Activated CD4-positive, alpha-beta memory T cell treated with anti-CD3 and anti-CD28 coated beads, Interleukin-2, amount 10 ng/mL, durations not matched to agents 7 days and 5 days (primary cell): ENCODE results near the gene TRIP11. TPM values are rescaled to one million over a fixed set of nuclear protein-coding genes. Genes with fewer than 3 reads are reported as not detected.
"Not testable (repeated sequence)": the region's sequence is repeated elsewhere in the genome, so short reads cannot be mapped to it uniquely, and the experiment has no call there.

ENCODE experiments used
- CTCF ChIA-PET: fragments of 350-600 bp; sonication (Branson Sonifier 250); formaldehyde crosslinking; loops from one replicate; lab custom pipeline; 2021; ENCODE audit warnings: antibody characterized with exemption, inconsistent platforms; lab: Charles Lee
- POLR2A ChIA-PET: fragments of 350-600 bp; sonication (Branson Sonifier 250); formaldehyde crosslinking; loops from one replicate; lab custom pipeline; 2021; ENCODE audit warnings: antibody characterized with exemption; lab: Charles Lee
- DNase-seq: peaks from one replicate; pipeline ENCODE4 v3.0.0-alpha.2; 2020
- H3K27ac Mint-ChIP-seq: one replicate; pipeline ENCODE4 v1.8.0; 2021; ENCODE audit warnings: mild to moderate bottlenecking, mixed read lengths
- H3K27me3 Mint-ChIP-seq: one replicate; pipeline ENCODE4 v1.8.0; 2021; ENCODE audit warnings: mixed read lengths
- H3K36me3 Mint-ChIP-seq: one replicate; pipeline ENCODE4 v1.8.0; 2021; ENCODE audit warnings: low read depth, mixed read lengths
- H3K4me1 Mint-ChIP-seq: one replicate; pipeline ENCODE4 v1.8.0; 2021; ENCODE audit warnings: mixed read lengths
- H3K4me3 Mint-ChIP-seq: one replicate; pipeline ENCODE4 v1.8.0; 2021; ENCODE audit warnings: mild to moderate bottlenecking, mixed read lengths
- H3K9me3 Mint-ChIP-seq: one replicate; pipeline ENCODE4 v1.8.0; 2021; ENCODE audit warnings: mixed read lengths
- total RNA-seq, 2 experiments: library from RNA; stranded (reverse); gene quantifications; one replicate each; pipeline ENCODE4 v1.2.3, GENCODE V29; 2021

The TRIP11 gene
- 10 to 100 TPM; 44.4 to 46.0 TPM for total RNA-seq

GRCh38 chr14:92039719-92040430, at the start of gene TRIP11:
Gene TRIP11 (minus strand): TSS chr14:92040059. CDS start chr14:92039685, 374 bp downstream.
- CTCF ChIA-PET: interaction anchor here (0.6 to 2.9 kb wide), 13 partner anchors 9 to 531 kb away, joined by 3 to 28 read pairs (median 4); partner anchors contain the start of genes ATXN3, CPSF2 and NDUFB1
- Mint-ChIP-seq H3K4me1 (peaks cover 46% of the 10 kb centered on the region), H3K36me3 (peaks cover 30% of the 10 kb centered on the region), H3K27me3 (no peaks in the 10 kb centered on the region), H3K4me3 (peak within 1 kb of the TSS; percentile 89), H3K27ac (peak within 1 kb of the TSS; percentile 95), H3K9me3 (no peaks in the 10 kb centered on the region)
- POLR2A ChIA-PET: interaction anchor here (0.6 to 4.0 kb wide), 35 partner anchors 10 to 1657 kb away, joined by 3 to 70 read pairs (median 5); partner anchors contain the start of genes ATXN3, CPSF2, NDUFB1 and PPP4R3A
- DNase-seq: peak; percentile 98

DNA sequence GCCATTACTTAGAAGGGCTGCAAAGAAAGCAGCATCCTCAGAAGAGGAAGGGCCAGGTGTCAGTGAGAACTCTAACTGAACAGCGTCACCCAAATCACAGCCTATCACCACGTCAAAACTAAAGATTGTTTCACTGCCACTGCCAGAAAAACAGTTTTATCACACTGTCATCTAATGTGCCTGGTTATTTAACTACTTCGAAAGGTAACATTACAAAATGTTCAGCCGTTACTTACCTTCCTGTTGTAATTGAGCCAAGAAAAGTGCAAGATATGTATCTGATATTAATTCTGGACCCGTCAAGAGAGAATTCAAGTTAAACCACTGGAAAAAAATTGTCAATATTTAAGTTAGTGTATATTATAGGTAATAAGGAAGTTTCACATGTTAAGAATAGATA, 48.6 kb upstream of the TRIP11 start:
- no peaks in the 10 kb centered on the region for H3K4me1 Mint-ChIP-seq
- H3K4me3 Mint-ChIP-seq: no peak overlapping the region
- no peaks in the 10 kb centered on the region for H3K27me3 Mint-ChIP-seq
- CTCF ChIA-PET: no interaction called here
- no peak for DNase-seq
- no peaks in the 10 kb centered on the region for H3K9me3 Mint-ChIP-seq
- POLR2A ChIA-PET: interaction anchor here (1.4 kb wide), 1 partner anchor 13 kb away, joined by 3 read pairs; no protein-coding TSS in a partner anchor
- no peak overlapping the region for H3K27ac Mint-ChIP-seq
- H3K36me3 Mint-ChIP-seq: peaks cover 28% of the 10 kb centered on the region

DNA sequence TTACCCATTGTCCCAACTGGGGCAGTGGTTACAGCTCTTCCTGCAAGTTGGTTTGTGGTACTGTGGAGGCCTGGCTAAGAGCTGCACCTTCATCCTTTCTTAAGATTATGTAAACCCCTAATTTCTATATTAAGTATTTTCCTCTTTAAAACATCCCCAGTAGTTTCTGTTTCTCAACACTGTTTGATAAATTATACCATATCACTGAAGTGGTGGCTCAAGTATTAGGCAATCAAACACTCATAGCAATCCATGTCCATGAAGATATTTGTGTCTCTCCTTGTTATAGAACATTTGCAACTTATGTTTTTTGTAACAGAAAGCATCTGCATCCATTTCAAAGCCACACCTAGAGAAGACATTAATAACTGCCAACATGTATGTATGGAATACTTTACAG, 34.7 kb upstream of the TRIP11 start:
- ChIA-PET POLR2A (interaction anchor here (1.7 kb wide), 1 partner anchor 14 kb away, joined by 3 read pairs; no protein-coding TSS in a partner anchor), CTCF (interaction anchor here (2.1 kb wide), 1 partner anchor 32 kb away, joined by 8 read pairs; the partner anchor contains the start of gene ATXN3)
- Mint-ChIP-seq H3K9me3 (no peaks in the 10 kb centered on the region), H3K36me3 (peaks cover 14% of the 10 kb centered on the region), H3K4me1 (peaks cover 4% of the 10 kb centered on the region), H3K27me3 (no peaks in the 10 kb centered on the region), H3K4me3 (no peak overlapping the region), H3K27ac (no peak overlapping the region)
- no peak for DNase-seq

GRCh38 chr14:92058006-92058917, 18.4 kb upstream of the TRIP11 start:
- Mint-ChIP-seq H3K27ac (no peak overlapping the region), H3K9me3 (no peaks in the 10 kb centered on the region), H3K4me1 (no peaks in the 10 kb centered on the region), H3K27me3 (no peaks in the 10 kb centered on the region), H3K36me3 (no peaks in the 10 kb centered on the region), H3K4me3 (no peak overlapping the region)
- no peak for DNase-seq
- ChIA-PET POLR2A (interaction anchor here (1.9 kb wide), 1 partner anchor 18 kb away, joined by 7 read pairs; the partner anchor contains the start of gene TRIP11), CTCF (no interaction called here)

DNA sequence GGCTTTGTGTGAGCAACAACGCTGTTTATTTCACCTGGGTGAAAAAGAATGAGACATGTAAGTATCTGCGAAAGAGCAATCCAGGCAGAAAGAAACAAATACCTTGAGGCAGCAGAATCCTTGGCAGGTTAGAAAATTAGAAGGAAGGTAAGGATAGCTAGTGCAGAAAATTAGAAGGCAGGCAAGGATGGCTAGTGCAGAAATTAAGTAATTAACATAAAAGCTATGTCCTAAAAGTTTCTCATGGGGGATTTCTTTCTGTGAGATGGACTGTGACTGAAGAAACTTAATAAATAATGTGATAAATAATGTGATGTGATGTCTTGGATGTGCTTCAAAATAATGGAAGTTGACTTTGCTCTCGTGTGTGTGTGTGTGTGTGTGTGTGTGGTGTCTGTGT, 9.9 kb upstream of the TRIP11 start:
- CTCF ChIA-PET: interaction anchor here (0.5 to 1.7 kb wide), 2 partner anchors 10 to 138 kb away, joined by 3 to 4 read pairs; partner anchors contain the start of gene TRIP11
- no peak overlapping the region for H3K27ac Mint-ChIP-seq
- H3K36me3 Mint-ChIP-seq: peaks cover 16% of the 10 kb centered on the region
- DNase-seq: no peak
- POLR2A ChIA-PET: interaction anchor here (0.7 to 1.9 kb wide), 2 partner anchors 9 to 57 kb away, joined by 3 to 11 read pairs; partner anchors contain the start of genes ATXN3 and TRIP11
- H3K9me3 Mint-ChIP-seq: peaks cover 11% of the 10 kb centered on the region
- no peaks in the 10 kb centered on the region for H3K4me1 Mint-ChIP-seq
- H3K27me3 Mint-ChIP-seq: no peaks in the 10 kb centered on the region
- H3K4me3 Mint-ChIP-seq: no peak overlapping the region

- ChIA-PET CTCF (interaction anchor here (1.7 kb wide), 1 partner anchor 9 kb away, joined by 4 read pairs; the partner anchor contains the start of gene TRIP11), POLR2A (interaction anchor here (1.9 kb wide), 1 partner anchor 9 kb away, joined by 11 read pairs; the partner anchor contains the start of gene TRIP11)
- not testable (repeated sequence) for H3K27ac Mint-ChIP-seq, H3K27me3 Mint-ChIP-seq, H3K4me1 Mint-ChIP-seq, DNase-seq, H3K4me3 Mint-ChIP-seq
- Mint-ChIP-seq H3K9me3 (peaks cover 11% of the 10 kb centered on the region), H3K36me3 (peaks cover 16% of the 10 kb centered on the region)
These were observed 9.4 kb upstream of the TRIP11 start for GRCh38 chr14:92049221-92049620.

- H3K4me3 Mint-ChIP-seq, DNase-seq, H3K27me3 Mint-ChIP-seq, H3K4me1 Mint-ChIP-seq, H3K27ac Mint-ChIP-seq, POLR2A ChIA-PET, CTCF ChIA-PET: not testable (repeated sequence)
- H3K9me3 Mint-ChIP-seq: peaks cover 11% of the 10 kb centered on the region
- H3K36me3 Mint-ChIP-seq: peaks cover 16% of the 10 kb centered on the region
These were observed 6.0 kb upstream of the TRIP11 start for GRCh38 chr14:92045904-92046303.

- H3K27ac Mint-ChIP-seq: peak overlapping the region; percentile 50
- POLR2A ChIA-PET: interaction anchor here (1.0 to 1.4 kb wide), 2 partner anchors 14 to 246 kb away, joined by 3 read pairs; no protein-coding TSS in a partner anchor
These were observed 1.9 kb upstream of the TRIP11 start for GRCh38 chr14:92041766-92042165.

DNA sequence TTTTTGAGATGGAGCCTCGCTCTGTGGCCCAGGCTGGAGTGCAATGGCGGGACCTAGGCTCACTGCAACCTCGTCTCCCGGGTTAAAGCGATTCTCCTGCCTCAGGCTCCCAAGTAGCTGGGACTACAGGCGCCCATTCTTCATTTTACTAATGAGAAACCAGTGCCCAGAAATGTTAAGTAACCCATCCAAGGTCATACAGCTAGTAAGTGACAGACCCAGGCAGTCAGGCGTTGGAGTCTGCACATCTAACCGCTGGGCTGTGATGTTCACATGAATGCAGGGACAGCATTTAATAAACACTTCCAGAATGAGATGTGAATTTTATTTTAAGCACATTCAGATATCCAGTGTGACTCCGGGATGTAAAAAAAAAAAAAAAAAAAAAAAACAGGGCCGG, 1.3 kb upstream of the TRIP11 start:
- POLR2A ChIA-PET: interaction anchor here (0.7 to 4.0 kb wide), 13 partner anchors 9 to 530 kb away, joined by 3 to 70 read pairs (median 10); partner anchors contain the start of genes ATXN3, CPSF2, NDUFB1 and TC2N
- H3K4me1 Mint-ChIP-seq: peaks cover 40% of the 10 kb centered on the region
- CTCF ChIA-PET: interaction anchor here (0.7 to 2.9 kb wide), 4 partner anchors 28 to 81 kb away, joined by 3 to 28 read pairs (median 10); partner anchors contain the start of genes ATXN3, CPSF2 and NDUFB1
- H3K27me3 Mint-ChIP-seq: no peaks in the 10 kb centered on the region
- H3K9me3 Mint-ChIP-seq: no peaks in the 10 kb centered on the region
- no peak for DNase-seq
- peak overlapping the region; percentile 95 for H3K27ac Mint-ChIP-seq
- H3K36me3 Mint-ChIP-seq: peaks cover 26% of the 10 kb centered on the region
- H3K4me3 Mint-ChIP-seq: peak overlapping the region; percentile 36

More at GRCh38 chr14:92041766-92042165, 1.9 kb upstream of the TRIP11 start:
- DNase-seq, H3K9me3 Mint-ChIP-seq, H3K27me3 Mint-ChIP-seq: not testable (repeated sequence)
- peak overlapping the region; percentile 36 for H3K4me3 Mint-ChIP-seq
- CTCF ChIA-PET: interaction anchor here (2.7 to 2.9 kb wide), 2 partner anchors 65 to 80 kb away, joined by 15 to 28 read pairs; partner anchors contain the start of genes ATXN3, CPSF2 and NDUFB1
- H3K4me1 Mint-ChIP-seq: peaks cover 35% of the 10 kb centered on the region
- H3K36me3 Mint-ChIP-seq: peaks cover 23% of the 10 kb centered on the region

DNA sequence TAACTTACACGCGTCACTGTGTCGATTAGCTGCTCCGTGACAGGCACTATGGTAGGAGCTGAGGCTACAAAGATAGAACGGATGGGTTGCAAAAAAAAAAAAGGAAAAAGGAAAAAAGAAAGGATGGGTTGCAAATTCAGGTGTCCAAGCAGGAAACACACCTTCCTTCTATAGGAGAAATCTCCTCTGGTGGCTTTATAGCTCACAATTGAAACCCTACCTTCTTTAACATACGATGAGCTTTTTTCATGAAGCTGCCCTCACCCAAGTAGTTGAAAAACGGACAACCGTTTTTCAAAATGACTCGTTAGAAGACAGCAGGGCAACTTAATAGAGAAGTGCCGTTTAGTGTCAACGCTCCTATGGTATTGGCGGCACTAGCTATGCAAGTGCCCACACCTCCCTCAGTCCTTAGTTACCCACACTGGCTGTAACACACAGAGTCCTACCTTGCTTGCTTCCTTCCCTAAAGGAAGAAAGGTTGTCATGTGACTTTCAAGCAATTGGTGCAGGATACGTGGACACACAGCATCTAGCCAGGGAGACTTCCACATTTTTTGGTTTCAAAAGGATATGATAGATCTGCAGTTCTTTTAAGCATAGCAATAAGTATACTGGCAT, 682 bp upstream of the TRIP11 start:
- peak overlapping the region; percentile 89 for H3K4me3 Mint-ChIP-seq
- H3K27me3 Mint-ChIP-seq: no peaks in the 10 kb centered on the region
- no peaks in the 10 kb centered on the region for H3K9me3 Mint-ChIP-seq
- ChIA-PET CTCF (interaction anchor here (0.6 to 2.9 kb wide), 13 partner anchors 10 to 532 kb away, joined by 3 to 28 read pairs (median 4); partner anchors contain the start of genes ATXN3, CPSF2 and NDUFB1), POLR2A (interaction anchor here (0.7 to 4.0 kb wide), 31 partner anchors 10 to 1657 kb away, joined by 3 to 70 read pairs (median 5); partner anchors contain the start of genes ATXN3, CPSF2, NDUFB1 and PPP4R3A)
- H3K27ac Mint-ChIP-seq: peak overlapping the region; percentile 95
- peaks cover 46% of the 10 kb centered on the region for H3K4me1 Mint-ChIP-seq
- H3K36me3 Mint-ChIP-seq: peaks cover 30% of the 10 kb centered on the region
- DNase-seq: peak; percentile 29

DNA sequence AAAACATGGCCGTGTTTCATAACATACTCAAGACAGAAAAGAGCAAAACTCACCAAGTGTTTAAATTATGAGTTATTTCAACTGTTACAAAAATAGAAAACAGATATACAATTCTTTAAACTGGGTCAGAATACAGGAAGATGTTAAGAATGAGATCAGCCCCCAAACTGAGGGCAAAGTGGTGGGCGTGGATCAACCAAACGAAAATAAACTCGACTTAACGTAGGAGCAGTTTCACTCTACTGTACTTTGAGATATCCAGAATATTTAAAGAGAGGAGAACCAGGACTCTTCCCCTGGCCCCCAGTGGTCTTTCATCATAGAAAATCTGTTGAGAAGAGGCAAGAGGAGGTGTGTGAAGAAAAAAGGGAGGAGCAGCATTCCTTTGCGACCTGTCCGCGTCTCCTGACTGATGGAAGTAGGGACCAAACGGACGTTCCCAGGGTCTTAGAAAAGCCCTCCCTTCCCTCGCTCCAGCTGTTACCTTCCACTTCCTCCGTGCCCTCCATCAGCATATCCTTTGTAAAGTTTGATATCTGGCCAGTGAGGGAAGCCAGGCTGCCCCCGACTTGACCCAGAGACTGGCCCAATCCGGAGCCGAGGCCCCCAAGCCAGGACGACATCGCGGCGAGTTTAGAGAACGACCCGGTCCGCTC, 668 bp downstream of the TRIP11 start:
- CTCF ChIA-PET: interaction anchor here (1.4 to 2.9 kb wide), 4 partner anchors 42 to 83 kb away, joined by 3 to 28 read pairs (median 12); partner anchors contain the start of genes ATXN3, CPSF2 and NDUFB1
- peak overlapping the region; percentile 89 for H3K4me3 Mint-ChIP-seq
- DNase-seq: peak; percentile 19
- peak overlapping the region; percentile 95 for H3K27ac Mint-ChIP-seq
- POLR2A ChIA-PET: interaction anchor here (0.6 to 4.0 kb wide), 24 partner anchors 11 to 1640 kb away, joined by 3 to 70 read pairs (median 7); partner anchors contain the start of genes ATXN3, CPSF2, NDUFB1 and PPP4R3A
- no peaks in the 10 kb centered on the region for H3K9me3 Mint-ChIP-seq
- H3K4me1 Mint-ChIP-seq: peaks cover 46% of the 10 kb centered on the region
- H3K36me3 Mint-ChIP-seq: peaks cover 30% of the 10 kb centered on the region
- no peaks in the 10 kb centered on the region for H3K27me3 Mint-ChIP-seq
